HCT116 (cell line): Measurements from ENCODE around the gene TEAD3. TPM values are rescaled to one million over a fixed set of nuclear protein-coding genes. Genes with fewer than 3 reads are reported as not detected.
A peak's percentile ranks its signal among the peaks of the same experiment; 100 is the strongest.

Source experiments
- ATAC-seq: fragments of 200-7000 bp; cut with Tn5 transposase; 2 replicates; pipeline ENCODE4 v1.9.1; 2020; ENCODE audit warnings: mild to moderate bottlenecking, moderate library complexity
- Bru-seq: library from RNA; stranded (reverse); fragments of 400-500 nt; gene quantifications from one replicate; lab custom pipeline; 2021; lab: Mats Ljungman, UMichigan
- BruChase-seq, 2 experiments: library from RNA; stranded (reverse); fragments of 400-500 nt; gene quantifications; one replicate each; lab custom pipeline; 2021; lab: Mats Ljungman, UMichigan
- BruUV-seq: library from RNA; stranded (reverse); fragments of 400-500 nt; replicated peaks from 2 replicates; lab custom pipeline; 2021; lab: Mats Ljungman, UMichigan
- CTCF ChIA-PET: fragments of 300-600 bp; sonication (Branson Sonifier 250); formaldehyde crosslinking; loops from one replicate; lab custom pipeline; 2021; ENCODE audit warnings: antibody characterized with exemption; lab: Charles Lee
- POLR2A ChIA-PET: fragments of 300-600, 350-600 bp; sonication (Branson Sonifier 250); formaldehyde crosslinking; loops from one replicate; lab custom pipeline; 2021; ENCODE audit warnings: antibody characterized with exemption; lab: Charles Lee
- RAD21 ChIA-PET, 2 experiments: fragments of 300-600 bp; sonication (Branson Sonifier 250); formaldehyde crosslinking; loops; one replicate each; lab custom pipeline; 2023; ENCODE audit warnings: low total read pairs in 2 of 2; ENCODE audit not compliant: uncharacterized antibody in 2 of 2, unreplicated experiment in 2 of 2, low non-redundant PET in 1 of 2; lab: Charles Lee
- DNase-seq: peaks from one replicate; pipeline ENCODE4 v3.0.0-alpha.2; 2010; ENCODE audit warnings: low read depth, low spot score
- H2AFZ ChIP-seq: fragments of 200-600 bp; shearing (Covaris generic), sonication (generic); 2 replicates; pipeline ENCODE4 v1.6.1; 2017; ENCODE audit warnings: low read depth, mixed run types, mixed read lengths, antibody characterized with exemption, low read length; ENCODE audit not compliant: poor library complexity, severe bottlenecking
- H3K27ac ChIP-seq: 2 replicates; pipeline ENCODE4 v1.5.1; 2012; ENCODE audit warnings: low read depth, low read length
- H3K27me3 ChIP-seq: fragments of 200-600 bp; sonication (generic); 2 replicates; pipeline ENCODE4 v1.6.1; 2016; ENCODE audit warnings: mixed run types, low read length, mixed read lengths; ENCODE audit not compliant: insufficient read depth
- H3K36me3 ChIP-seq, 2 experiments: fragments of 200-500 bp in 1 of 2; fragments of 200-600 bp in 1 of 2; sonication (Bioruptor generic) in 1 of 2; sonication (generic) in 1 of 2; 2 replicates each; pipeline versions ENCODE4 v1.5.1 to v1.6.1; 2014 to 2016; ENCODE audit warnings: low read length in 2 of 2, inconsistent platforms in 1 of 2, mixed read lengths in 1 of 2, mixed run types in 1 of 2; ENCODE audit not compliant: insufficient read depth in 2 of 2, control insufficient read depth in 1 of 2
- H3K4me1 ChIP-seq, 2 experiments: fragments of 200-600 bp in 1 of 2; sonication (generic) in 1 of 2; 2 replicates each; pipeline versions ENCODE4 v1.5.1 to v1.6.1; 2012 to 2017; ENCODE audit warnings: low read length in 2 of 2, inconsistent platforms in 1 of 2, mild to moderate bottlenecking in 1 of 2, mixed read lengths in 1 of 2, mixed run types in 1 of 2, moderate library complexity in 1 of 2; ENCODE audit not compliant: insufficient read depth in 2 of 2, control insufficient read depth in 1 of 2
- H3K4me2 ChIP-seq: fragments of 200-600 bp; sonication (generic); 2 replicates; pipeline ENCODE4 v1.6.1; 2017; ENCODE audit warnings: mixed run types, low read length, mixed read lengths
- H3K4me3 ChIP-seq, 2 experiments: fragments of 200-600 bp in 1 of 2; sonication (generic) in 1 of 2; replicated peaks in 1 of 2; 2 replicates each; pipeline ENCODE4 v1.5.1; 2011 to 2016; ENCODE audit warnings: low read length in 2 of 2, control low read depth in 1 of 2, low read depth in 1 of 2, mild to moderate bottlenecking in 1 of 2, mixed read lengths in 1 of 2, mixed run types in 1 of 2
- H3K79me2 ChIP-seq: fragments of 200-600 bp; sonication (generic); 2 replicates; pipeline ENCODE4 v1.6.1; 2017; ENCODE audit warnings: mild to moderate bottlenecking, mixed run types, low read length, moderate library complexity, mixed read lengths; ENCODE audit not compliant: insufficient read depth
- H3K9ac ChIP-seq: fragments of 200-600 bp; sonication (generic); 2 replicates; pipeline ENCODE4 v1.6.1; 2016; ENCODE audit warnings: low read length, mixed read lengths
- H3K9me2 ChIP-seq: fragments of 200-600 bp; sonication (generic), shearing (Covaris generic); 2 replicates; pipeline ENCODE4 v1.6.1; 2017; ENCODE audit warnings: mixed run types, mild to moderate bottlenecking, moderate library complexity; ENCODE audit not compliant: insufficient read depth
- H3K9me3 ChIP-seq, 2 experiments: fragments of 200-500 bp in 1 of 2; fragments of 200-600 bp in 1 of 2; sonication (Bioruptor generic) in 1 of 2; sonication (generic) in 1 of 2; 2 replicates each; pipeline ENCODE4 v1.6.1; 2014 to 2017; ENCODE audit warnings: low read length in 2 of 2, mixed read lengths in 2 of 2, inconsistent platforms in 1 of 2, low read depth in 1 of 2, mild to moderate bottlenecking in 1 of 2, mixed run types in 1 of 2, moderate library complexity in 1 of 2; ENCODE audit not compliant: control insufficient read depth in 1 of 2, insufficient read depth in 1 of 2
- H4K20me1 ChIP-seq: fragments of 200-600 bp; sonication (generic), shearing (Covaris generic); 2 replicates; pipeline ENCODE4 v1.6.1; 2017; ENCODE audit warnings: mixed run types, mild to moderate bottlenecking, moderate library complexity; ENCODE audit not compliant: insufficient read depth
- CEBPB ChIP-seq: IDR thresholded peaks from 2 replicates; pipeline ENCODE4 v1.6.1; 2012; ENCODE audit warnings: low read depth
- CTCF ChIP-seq, 3 experiments: fragments of 200-600 bp in 1 of 3; sonication (generic) in 1 of 3; IDR thresholded peaks in 2 of 3; conservative IDR thresholded peaks in 1 of 3; 2 replicates each; pipeline ENCODE4 v1.5.1; 2012 to 2017; ENCODE audit warnings: low read depth in 2 of 3, low read length in 2 of 3, antibody characterized with exemption in 1 of 3, borderline replicate concordance in 1 of 3, control low read depth in 1 of 3, mild to moderate bottlenecking in 1 of 3, mixed read lengths in 1 of 3, mixed run types in 1 of 3, moderate library complexity in 1 of 3; ENCODE audit not compliant: insufficient read depth in 1 of 3
- POLR2A ChIP-seq: IDR thresholded peaks from 2 replicates; pipeline ENCODE4 v1.7.0; 2011; ENCODE audit warnings: borderline replicate concordance; ENCODE audit not compliant: insufficient read depth, insufficient read length; ENCODE audit errors: extremely low read depth
- POLR2AphosphoS5 ChIP-seq: IDR thresholded peaks from 2 replicates; pipeline ENCODE4 v1.6.1; 2011; ENCODE audit warnings: mild to moderate bottlenecking, low read depth, low read length, moderate library complexity
- intact Hi-C: fragments of 100-400 bp; cut with micrococcal nuclease; formaldehyde crosslinking; loops from 2 replicates; pipeline ENCODE4 v1.10.0; 2022
- long read RNA-seq: library from polyadenylated mRNA; unstranded; transcript quantifications from one replicate; pipeline ENCODE4 v2.0.0, GENCODE V29; 2021; ENCODE audit not compliant: unreplicated experiment
- polyA plus RNA-seq: library from polyadenylated mRNA; unstranded; fragments of >200 nt; gene quantifications from 2 replicates; pipeline ENCODE4 v1.2.1, GENCODE V29; 2012; ENCODE audit warnings: missing spikeins
- total RNA-seq: library from RNA; stranded (reverse); gene quantifications from one replicate; pipeline ENCODE4 v1.2.1, GENCODE V29; 2021; ENCODE audit not compliant: unreplicated experiment

Gene TEAD3
- total RNA-seq (21.8 TPM), Bru-seq, nascent RNA (percentile 62 among the genes with signal in this experiment), BruChase-seq, experiment 1, labeled RNA remaining after a 6-hour chase (percentile 66 among the genes with signal in this experiment), BruChase-seq, experiment 2, labeled RNA remaining after a 2-hour chase (percentile 74 among the genes with signal in this experiment)
- polyA plus RNA-seq: 20.5 and 20.9 TPM in 2 replicates
- long read RNA-seq, partial matches to known transcripts: 21 of 32 reads
- long read RNA-seq, other reads (novel, unspliced or antisense): 11 of 32 reads

GRCh38 chr6:35496841-35497570 lies at the start of gene TEAD3:
TSS of gene TEAD3 (minus strand) at chr6:35497079.
- Histone ChIP-seq H3K27me3 (no peaks in the 10 kb centered on the region), H3K4me2 (peak within 1 kb of the TSS; percentile 96), H3K27ac (peak within 1 kb of the TSS; percentile 98), H2AFZ (no peak within 1 kb of the TSS), H3K4me1 (peaks cover 26 to 48% of the 10 kb centered on the region in 2 experiments), H3K9ac (peak within 1 kb of the TSS; percentile 95), H4K20me1 (no peaks in the 10 kb centered on the region), H3K9me3 (no peaks in the 10 kb centered on the region), H3K36me3 (no peaks in the 10 kb centered on the region), H3K79me2 (peaks cover 37% of the 10 kb centered on the region), H3K4me3 (peak within 1 kb of the TSS; percentile 65 to 79), H3K9me2 (no peaks in the 10 kb centered on the region)
- CTCF ChIA-PET: interaction anchor here (1.5 to 1.8 kb wide), 2 partner anchors 10 to 26 kb away, joined by 4 to 6 read pairs; no protein-coding TSS in a partner anchor
- peak; percentile 67 for ATAC-seq
- intact Hi-C loops: no loop called here
- RAD21 ChIA-PET: interaction anchor here in 1 of 2 experiments (0.6 to 1.0 kb wide), 2 partner anchors 24 to 100 kb away, joined by 3 read pairs; no protein-coding TSS in a partner anchor
- TF ChIP-seq POLR2A: peak; percentile 72
- peak; percentile 75 for TF ChIP-seq POLR2AphosphoS5
- peak in 1 of 3 experiments; percentile 16; a peak in 1 of 6 replicates for TF ChIP-seq CTCF (IDR thresholded peaks at IDR 0.05 in 2 of 3, conservative IDR thresholded peaks at IDR 0.05 in 1 of 3; ENCODE audit: borderline replicate concordance in 1 of 3, insufficient read depth in 1 of 3, low read depth in 2 of 3, low read length in 2 of 3)
- no peak for TF ChIP-seq CEBPB
- POLR2A ChIA-PET: interaction anchor here (0.6 to 2.3 kb wide), 6 partner anchors 8 to 245 kb away, joined by 3 to 14 read pairs (median 4); no protein-coding TSS in a partner anchor
- no TSS peak for BruUV-seq
- no peak for DNase-seq
